Lower lobe of right lung (tissue), 2 donors: ENCODE data around the gene LTBP1. TPM values are rescaled to one million over a fixed set of nuclear protein-coding genes. Genes with fewer than 3 reads are reported as not detected.

ENCODE experiments used
- ATAC-seq, 2 donors: fragments of 200-7000 bp; cut with Tn5 transposase; one replicate each; pipeline ENCODE4 v1.9.1; 2020 to 2022; ENCODE audit warnings: mild to moderate bottlenecking in 2 of 2, moderate library complexity in 2 of 2
- DNase-seq: peaks from one replicate; pipeline ENCODE4 v3.0.0-alpha.2; 2020
- H3K27ac ChIP-seq: fragments of 200-600 bp; one replicate; pipeline ENCODE4 v1.8.0; 2022
- H3K27me3 ChIP-seq: fragments of 200-600 bp; one replicate; pipeline ENCODE4 v1.8.0; 2022; ENCODE audit warnings: low read depth
- H3K36me3 ChIP-seq: fragments of 200-600 bp; one replicate; pipeline ENCODE4 v1.8.0; 2022; ENCODE audit warnings: mild to moderate bottlenecking
- H3K4me1 ChIP-seq: fragments of 200-600 bp; one replicate; pipeline ENCODE4 v1.8.0; 2022
- H3K4me3 ChIP-seq: fragments of 200-600 bp; one replicate; pipeline ENCODE4 v1.8.0; 2022; ENCODE audit warnings: mild to moderate bottlenecking
- H3K9me3 ChIP-seq: fragments of 200-600 bp; one replicate; pipeline ENCODE4 v1.8.0; 2022
- intact Hi-C: fragments of 100-400 bp; cut with DNase I; formaldehyde crosslinking; loops from one replicate; pipeline ENCODE4 v1.11.0; 2022
- total RNA-seq: library from RNA; stranded (reverse); fragmentation: NEBNext Ultra II Directional; extraction: Animal tissue kit (Norgen Biotek cat#: 25700); gene quantifications from one replicate; pipeline ENCODE4 v1.2.1, GENCODE V29; 2021
- TF ChIP-seq, protein P1 (sequence below): fragments of 200-600 bp; IDR thresholded peaks from one replicate; pipeline ENCODE4 v1.8.0; 2022; ENCODE audit warnings: antibody characterized with exemption, mild to moderate bottlenecking
- donor health status: DM: no; HTN: yes; CAD: no; lungs with severe emphysema.

LTBP1 gene
- total RNA-seq, 1 donor from 2014 or later, result 34.7 TPM

DNA sequence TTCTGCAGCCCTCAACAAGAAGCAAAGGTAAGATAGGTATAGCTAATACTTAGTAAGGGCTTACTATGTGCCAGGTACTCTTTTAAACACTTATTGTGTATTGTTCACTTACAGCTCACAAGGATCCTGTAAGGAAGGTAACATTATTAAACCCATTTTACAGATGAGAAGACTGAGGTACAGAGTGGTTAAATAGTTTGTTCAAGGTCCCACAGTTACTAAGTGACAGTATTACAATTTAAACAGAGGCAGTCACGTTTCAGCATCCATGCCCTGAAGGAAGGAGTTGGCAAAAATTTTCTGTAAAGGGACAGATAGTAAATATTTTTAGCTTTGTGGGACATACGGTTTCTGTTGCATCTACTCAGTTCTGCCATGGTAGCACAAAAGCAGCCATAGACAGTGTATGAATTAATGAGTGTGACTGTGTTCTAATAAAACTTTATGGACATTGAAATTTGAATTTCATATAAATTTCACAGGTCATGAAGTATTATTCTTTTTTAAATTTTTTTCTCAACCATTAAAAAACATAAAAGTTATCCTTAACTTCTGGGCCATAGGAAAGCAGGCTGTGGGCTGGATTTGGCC is 75.7 kb downstream of the LTBP1 start:
- intact Hi-C loops, result no loop called here
- TF ChIP-seq, protein P1, sequence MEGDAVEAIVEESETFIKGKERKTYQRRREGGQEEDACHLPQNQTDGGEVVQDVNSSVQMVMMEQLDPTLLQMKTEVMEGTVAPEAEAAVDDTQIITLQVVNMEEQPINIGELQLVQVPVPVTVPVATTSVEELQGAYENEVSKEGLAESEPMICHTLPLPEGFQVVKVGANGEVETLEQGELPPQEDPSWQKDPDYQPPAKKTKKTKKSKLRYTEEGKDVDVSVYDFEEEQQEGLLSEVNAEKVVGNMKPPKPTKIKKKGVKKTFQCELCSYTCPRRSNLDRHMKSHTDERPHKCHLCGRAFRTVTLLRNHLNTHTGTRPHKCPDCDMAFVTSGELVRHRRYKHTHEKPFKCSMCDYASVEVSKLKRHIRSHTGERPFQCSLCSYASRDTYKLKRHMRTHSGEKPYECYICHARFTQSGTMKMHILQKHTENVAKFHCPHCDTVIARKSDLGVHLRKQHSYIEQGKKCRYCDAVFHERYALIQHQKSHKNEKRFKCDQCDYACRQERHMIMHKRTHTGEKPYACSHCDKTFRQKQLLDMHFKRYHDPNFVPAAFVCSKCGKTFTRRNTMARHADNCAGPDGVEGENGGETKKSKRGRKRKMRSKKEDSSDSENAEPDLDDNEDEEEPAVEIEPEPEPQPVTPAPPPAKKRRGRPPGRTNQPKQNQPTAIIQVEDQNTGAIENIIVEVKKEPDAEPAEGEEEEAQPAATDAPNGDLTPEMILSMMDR, result no peak

DNA sequence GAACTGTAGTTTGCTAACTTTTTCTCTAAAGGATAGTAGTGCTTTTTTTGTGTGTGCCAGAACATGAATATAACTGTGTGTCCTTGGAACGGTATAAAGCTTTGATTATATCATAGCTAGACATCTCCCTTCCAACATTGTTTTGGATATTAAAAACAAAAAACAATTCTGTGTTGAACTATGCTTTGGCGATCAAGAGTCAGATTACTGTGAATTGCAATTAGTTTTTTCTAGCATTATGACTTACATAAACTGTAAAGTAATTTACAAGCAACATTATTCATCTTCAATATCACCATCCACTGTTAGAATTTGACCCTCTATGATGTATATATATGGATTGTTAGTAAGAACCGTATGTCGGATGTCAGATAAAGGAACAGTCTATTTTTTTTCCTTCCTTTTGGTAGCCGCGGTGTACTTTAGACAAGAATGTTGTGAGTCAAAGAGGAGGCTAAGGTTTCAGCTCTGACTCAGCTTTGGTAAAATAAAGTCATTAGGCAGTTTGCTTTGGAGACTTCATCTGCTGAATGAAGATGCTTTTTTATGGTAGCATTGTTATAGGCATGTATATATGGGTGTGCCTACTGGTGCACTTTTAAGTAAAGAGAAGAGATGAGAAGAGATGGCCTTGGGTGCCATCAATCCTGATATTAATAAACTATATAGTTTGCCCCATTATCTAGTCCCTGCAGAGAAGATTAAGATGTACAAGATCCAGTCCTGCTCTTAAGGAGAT is 76.4 kb downstream of the LTBP1 start:
- Histone ChIP-seq H3K27ac (no peak overlapping the region), H3K36me3 (no peaks in the 10 kb centered on the region), H3K4me1 (peaks cover 9% of the 10 kb centered on the region), H3K4me3 (no peak overlapping the region), H3K27me3 (no peaks in the 10 kb centered on the region), H3K9me3 (no peaks in the 10 kb centered on the region)
- no peak for ATAC-seq
- TF ChIP-seq, protein P1, result no peak
- intact Hi-C loops, result no loop called here
- no peak for DNase-seq

More for the DNA sequence above, 75.7 kb downstream of the LTBP1 start:
- H3K4me1 ChIP-seq, result peaks cover 9% of the 10 kb centered on the region
- H3K27me3 ChIP-seq, result no peaks in the 10 kb centered on the region
- no peak overlapping the region for H3K4me3 ChIP-seq
- ATAC-seq, result no peak
- H3K36me3 ChIP-seq, result no peaks in the 10 kb centered on the region
- no peak overlapping the region for H3K27ac ChIP-seq
- no peaks in the 10 kb centered on the region for H3K9me3 ChIP-seq
- DNase-seq, result no peak

DNA sequence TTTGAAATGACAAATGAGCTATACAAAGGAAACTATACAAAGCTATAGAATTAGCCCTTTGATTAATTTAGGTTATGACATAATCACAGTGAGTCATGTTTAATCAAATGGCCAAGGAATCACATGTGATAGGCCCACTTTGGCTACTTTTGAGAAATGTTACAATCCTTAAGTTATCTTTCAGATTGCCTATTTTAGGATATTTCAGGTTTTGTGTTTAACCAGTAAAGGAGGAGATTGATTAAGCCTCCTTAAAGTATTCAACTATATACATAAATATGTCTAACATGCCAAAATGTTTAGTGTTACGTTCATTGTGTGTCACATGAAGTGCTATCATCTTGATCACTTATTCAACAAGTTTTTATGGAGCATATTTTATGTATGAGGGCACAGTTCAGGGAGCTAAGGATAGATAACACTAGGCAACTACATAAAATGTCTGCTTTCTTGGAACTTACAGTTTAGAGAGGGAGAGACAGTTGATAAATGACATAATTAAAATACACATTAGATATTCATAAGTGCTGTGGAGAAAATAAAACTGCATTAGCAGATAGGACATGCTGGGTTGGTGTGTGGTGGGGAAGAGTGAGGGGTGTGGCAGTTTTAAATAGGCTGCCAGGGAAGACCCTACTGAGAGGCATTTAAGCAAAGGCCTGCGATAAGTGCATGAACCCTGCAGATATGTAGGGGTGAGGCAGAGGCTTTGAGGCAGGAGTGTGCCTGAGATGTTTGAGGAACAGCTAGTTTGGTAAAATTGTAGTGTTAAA is 77.2 kb downstream of the LTBP1 start:
- intact Hi-C loops, result no loop called here
- Histone ChIP-seq H3K36me3 (no peaks in the 10 kb centered on the region), H3K27me3 (no peaks in the 10 kb centered on the region), H3K4me1 (peaks cover 9% of the 10 kb centered on the region), H3K9me3 (no peaks in the 10 kb centered on the region), H3K4me3 (no peak overlapping the region), H3K27ac (no peak overlapping the region)
- ATAC-seq (no peak), DNase-seq (no peak)
- TF ChIP-seq, protein P1, result no peak

DNA sequence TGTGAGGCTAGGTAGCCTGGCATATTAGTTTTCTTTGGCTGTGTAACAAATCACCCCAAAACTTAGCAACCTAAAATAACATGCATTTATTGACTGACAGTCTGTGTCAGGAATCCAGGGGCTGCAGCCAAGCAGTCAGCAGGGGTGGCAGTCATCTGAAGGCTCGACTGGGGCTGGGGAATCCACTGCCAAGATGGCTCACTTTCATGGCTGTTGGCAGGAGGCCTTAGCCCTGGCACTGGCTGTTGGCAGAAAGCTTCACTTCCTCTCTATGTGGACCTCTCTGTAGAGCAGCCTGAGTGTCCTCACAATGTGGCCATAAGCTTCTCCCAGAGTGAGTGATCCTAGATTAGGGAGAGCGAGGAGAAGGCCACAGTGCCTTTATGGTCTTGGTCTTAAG is 78.0 kb downstream of the LTBP1 start:
- H3K4me1 ChIP-seq, result peaks cover 9% of the 10 kb centered on the region
- H3K27ac ChIP-seq, result no peak overlapping the region
- DNase-seq (no peak), ATAC-seq (no peak)
- H3K9me3 ChIP-seq, result no peaks in the 10 kb centered on the region
- H3K4me3 ChIP-seq, result no peak overlapping the region
- H3K27me3 ChIP-seq, result no peaks in the 10 kb centered on the region
- intact Hi-C loops, result no loop called here
- TF ChIP-seq, protein P1, result no peak
- no peaks in the 10 kb centered on the region for H3K36me3 ChIP-seq

DNA sequence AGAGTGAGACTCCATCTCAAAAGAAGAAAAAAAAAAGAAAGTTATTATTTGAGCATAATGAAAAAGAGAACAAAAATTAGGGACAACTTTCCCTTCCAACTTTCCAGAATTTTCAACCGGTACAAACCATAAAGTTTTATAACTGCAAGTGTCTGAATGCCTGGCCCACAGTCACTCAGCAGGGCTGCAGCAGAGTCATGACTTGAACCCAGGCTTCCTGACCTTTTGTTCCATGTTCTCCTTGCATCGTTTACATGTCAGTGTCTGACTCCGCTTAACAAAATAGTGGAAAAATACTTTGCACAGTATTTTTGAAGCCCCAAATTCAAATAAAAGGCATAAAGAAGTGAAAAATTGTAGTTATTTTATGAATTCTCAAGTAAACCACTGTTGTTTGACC is 82.7 kb downstream of the LTBP1 start:
- TF ChIP-seq, protein P1, result no peak
- Histone ChIP-seq H3K27ac (no peak overlapping the region), H3K27me3 (no peaks in the 10 kb centered on the region), H3K9me3 (no peaks in the 10 kb centered on the region), H3K4me3 (no peak overlapping the region), H3K4me1 (no peaks in the 10 kb centered on the region), H3K36me3 (no peaks in the 10 kb centered on the region)
- ATAC-seq (no peak), DNase-seq (no peak)
- intact Hi-C loops, result no loop called here
